Measurements from ENCODE around the gene FBXL16.
"Not testable (repeated sequence)": the region's sequence is repeated elsewhere in the genome, so short reads cannot be mapped to it uniquely, and the experiment has no call there.

FBXL16 gene

DNA sequence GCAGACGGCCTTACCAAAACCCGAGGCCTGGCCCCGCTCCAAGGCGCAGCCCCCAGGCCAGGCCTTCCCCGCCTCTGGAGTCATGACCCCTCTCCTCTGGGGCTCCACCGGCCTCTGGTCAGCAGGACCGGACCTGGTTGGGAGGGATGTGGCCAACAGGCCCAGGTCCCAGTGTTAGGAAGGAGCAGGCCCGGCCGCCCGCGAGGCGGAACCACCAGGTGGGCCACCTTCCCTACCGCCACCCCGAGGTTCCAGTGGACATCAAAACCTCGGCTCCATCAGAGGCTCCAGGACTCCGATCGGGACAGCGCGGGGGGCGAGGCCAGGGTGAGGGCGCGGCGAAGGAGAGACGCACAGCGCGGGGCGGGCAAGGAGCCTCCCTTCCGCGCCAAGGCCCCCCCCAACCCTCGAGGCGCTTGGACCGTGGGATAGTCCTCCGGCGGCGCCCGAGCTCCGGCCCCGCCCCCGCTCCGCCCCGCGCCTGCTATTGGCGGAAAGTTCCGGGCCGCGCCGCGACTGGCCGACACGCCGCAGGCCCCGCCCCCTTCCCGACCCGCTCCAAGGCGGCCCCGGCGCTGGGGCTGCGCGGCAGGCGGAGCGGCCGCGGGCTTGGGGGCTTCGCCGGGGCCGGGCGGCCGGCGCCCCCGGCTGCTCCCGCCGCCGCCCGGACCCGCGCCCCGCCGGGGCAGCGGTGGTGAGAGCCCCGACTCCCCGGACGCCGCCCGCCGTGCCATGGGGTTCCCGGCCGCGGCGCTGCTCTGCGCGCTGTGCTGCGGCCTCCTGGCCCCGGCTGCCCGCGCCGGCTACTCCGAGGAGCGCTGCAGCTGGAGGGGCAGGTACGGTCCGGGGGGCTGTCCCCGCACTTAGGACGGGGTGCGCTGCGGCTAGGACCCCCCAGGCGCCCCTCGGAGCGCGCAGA lies 9.2 kb upstream of the FBXL16 start, which contains the start of gene METRN:
Gene METRN (plus strand): TSS at position 561 of the 919 bp plus-strand sequence. CDS start 172 bp downstream, at position 733.
- peak within 1 kb of the TSS; percentile 66 for H2AFZ ChIP-seq (ENCODE audit: low read length, unreplicated experiment)

DNA sequence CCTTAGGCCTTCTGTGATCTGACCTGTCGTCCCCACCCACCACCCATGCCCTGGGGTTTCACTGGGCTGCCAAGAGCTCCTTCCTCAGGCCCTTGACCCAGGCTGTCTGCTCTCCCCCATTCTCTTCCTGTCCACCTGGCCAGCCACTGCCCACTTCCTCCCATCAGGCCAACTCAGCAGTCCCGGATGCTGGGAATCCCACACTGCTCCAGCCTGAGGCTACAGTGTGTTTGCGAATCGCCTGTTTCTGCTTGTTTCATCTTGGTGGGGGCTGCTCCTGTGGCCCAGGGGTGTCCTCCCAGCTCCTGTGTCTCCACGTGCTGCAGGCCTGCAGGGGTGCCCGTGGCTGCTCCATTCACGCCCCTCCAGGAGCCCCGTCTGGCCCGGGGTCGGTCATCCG lies 8.5 kb upstream of the FBXL16 start:
- Histone ChIP-seq H2AFZ (ENCODE audit: low read length, unreplicated experiment) (no peak overlapping the region), H3K27ac (ENCODE audit: low read depth, low read length) (no peak overlapping the region), H3K27me3 (ENCODE audit: insufficient read depth, low read length) (peaks cover 12% of the 10 kb centered on the region), H3K4me1 (ENCODE audit: control insufficient read depth, insufficient read depth, low read length, unreplicated experiment) (peaks cover 19% of the 10 kb centered on the region), H3K36me3 (ENCODE audit: insufficient read depth, low read length) (no peaks in the 10 kb centered on the region), H3K79me2 (ENCODE audit: control insufficient read depth, insufficient read depth, low read length, unreplicated experiment) (no peaks in the 10 kb centered on the region), H3K4me3 (ENCODE audit: low read depth, low read length) (peak overlapping the region; percentile 70)

More for the DNA sequence above, 9.2 kb upstream of the FBXL16 start, which contains the start of gene METRN:
- Histone ChIP-seq H3K36me3 (ENCODE audit: insufficient read depth, low read length) (no peaks in the 10 kb centered on the region), H3K27me3 (ENCODE audit: insufficient read depth, low read length) (peaks cover 12% of the 10 kb centered on the region), H3K4me3 (ENCODE audit: low read depth, low read length) (peak within 1 kb of the TSS; percentile 95), H3K4me1 (ENCODE audit: control insufficient read depth, insufficient read depth, low read length, unreplicated experiment) (peaks cover 17% of the 10 kb centered on the region), H3K27ac (ENCODE audit: low read depth, low read length) (no peak within 1 kb of the TSS), H3K79me2 (ENCODE audit: control insufficient read depth, insufficient read depth, low read length, unreplicated experiment) (no peaks in the 10 kb centered on the region)

DNA sequence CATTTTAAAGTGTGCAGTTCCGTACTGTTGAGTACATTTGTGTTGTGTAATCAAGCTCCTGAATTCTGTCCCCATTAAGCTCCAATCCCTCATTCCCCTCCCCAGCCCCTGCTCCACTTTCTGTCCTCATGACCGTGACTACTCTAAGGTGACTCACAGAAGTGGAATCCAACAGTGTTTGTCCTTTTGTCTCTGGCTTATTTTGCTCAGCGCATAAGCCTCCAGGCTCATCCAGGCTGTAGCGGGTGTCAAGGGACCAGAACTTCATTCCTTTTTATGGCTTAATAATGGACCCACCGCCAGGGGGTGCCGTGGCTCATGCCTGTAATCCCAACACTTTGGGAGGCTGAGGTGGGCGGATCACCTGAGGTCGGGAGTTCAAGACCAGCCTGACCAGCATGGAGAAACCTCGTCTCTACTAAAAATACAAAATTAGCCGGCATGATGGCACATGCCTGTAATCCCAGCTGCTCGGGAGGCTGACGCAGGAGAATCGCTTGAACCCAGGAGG lies 7.2 kb upstream of the FBXL16 start:
- not testable (repeated sequence) for H2AFZ ChIP-seq (ENCODE audit: low read length, unreplicated experiment); H3K36me3 ChIP-seq (ENCODE audit: insufficient read depth, low read length); H3K4me3 ChIP-seq (ENCODE audit: low read depth, low read length); H3K79me2 ChIP-seq (ENCODE audit: control insufficient read depth, insufficient read depth, low read length, unreplicated experiment)
- Histone ChIP-seq H3K27ac (ENCODE audit: low read depth, low read length) (peak overlapping the region; percentile 78), H3K4me1 (ENCODE audit: control insufficient read depth, insufficient read depth, low read length, unreplicated experiment) (peaks cover 19% of the 10 kb centered on the region), H3K27me3 (ENCODE audit: insufficient read depth, low read length) (peaks cover 20% of the 10 kb centered on the region)

DNA sequence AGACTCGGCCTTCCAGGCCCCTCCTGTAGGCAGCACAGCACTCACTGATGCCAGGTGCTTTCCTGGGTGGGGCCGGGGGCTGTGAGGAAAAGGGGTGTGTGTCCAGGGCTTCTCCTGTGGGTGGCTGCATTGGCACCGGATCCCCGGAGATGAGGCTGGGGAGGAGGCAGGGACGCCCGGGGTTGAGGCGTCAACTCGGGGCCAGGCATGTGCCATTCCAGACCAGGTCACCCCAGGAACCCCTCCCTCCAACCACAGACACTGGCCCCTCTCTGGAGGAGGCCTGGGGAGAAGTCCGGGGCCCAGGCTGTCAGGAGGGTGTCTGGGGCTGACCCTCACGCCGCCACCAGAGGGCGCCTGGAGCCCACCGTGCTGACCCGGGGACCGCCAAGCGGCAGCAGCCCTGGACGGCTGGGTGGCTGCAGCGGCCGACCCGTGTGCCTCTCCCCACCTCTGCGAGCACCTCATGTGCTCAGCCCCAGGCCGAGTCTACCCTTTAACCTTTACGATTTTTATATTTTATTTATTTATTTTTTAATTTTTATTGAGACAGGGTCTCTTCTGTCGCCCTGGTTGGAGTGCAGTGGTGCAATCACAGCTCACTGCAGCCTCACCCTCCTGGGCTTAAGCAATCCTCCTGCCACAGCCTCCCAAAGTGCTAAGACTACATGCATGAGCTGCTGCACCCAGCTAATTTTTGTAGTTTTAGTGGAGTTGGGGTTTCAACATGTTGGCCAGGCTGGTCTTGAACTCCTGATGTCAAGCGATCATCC lies 6.1 kb upstream of the FBXL16 start:
- no peak overlapping the region for H3K4me3 ChIP-seq (ENCODE audit: low read depth, low read length)
- H3K27ac ChIP-seq (ENCODE audit: low read depth, low read length): no peak overlapping the region
- H3K27me3 ChIP-seq (ENCODE audit: insufficient read depth, low read length): peaks cover 29% of the 10 kb centered on the region
- no peaks in the 10 kb centered on the region for H3K36me3 ChIP-seq (ENCODE audit: insufficient read depth, low read length)
- peaks cover 19% of the 10 kb centered on the region for H3K4me1 ChIP-seq (ENCODE audit: control insufficient read depth, insufficient read depth, low read length, unreplicated experiment)
- no peaks in the 10 kb centered on the region for H3K79me2 ChIP-seq (ENCODE audit: control insufficient read depth, insufficient read depth, low read length, unreplicated experiment)
- H2AFZ ChIP-seq (ENCODE audit: low read length, unreplicated experiment): no peak overlapping the region

DNA sequence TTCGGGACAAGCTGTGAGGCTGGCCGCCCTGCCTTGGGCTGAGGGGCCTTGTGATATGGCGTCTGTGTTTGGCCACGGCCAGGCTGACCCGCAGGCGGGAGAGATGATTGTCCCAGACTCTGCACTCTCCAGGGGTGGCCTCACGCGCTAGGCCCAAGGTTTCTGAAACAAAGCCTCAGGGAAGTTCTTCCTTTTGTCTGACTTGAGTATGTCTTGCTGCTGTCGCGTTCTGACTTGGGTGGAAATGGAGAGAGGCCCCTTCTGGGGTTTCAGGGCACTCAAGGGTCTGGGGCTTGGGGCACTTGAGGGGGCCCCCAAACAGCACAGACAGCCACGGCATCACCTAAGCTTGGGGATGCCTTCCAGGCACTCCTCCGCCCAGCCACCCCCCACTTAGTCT lies 5.5 kb upstream of the FBXL16 start:
- Histone ChIP-seq H3K4me1 (ENCODE audit: control insufficient read depth, insufficient read depth, low read length, unreplicated experiment) (peaks cover 14% of the 10 kb centered on the region), H3K79me2 (ENCODE audit: control insufficient read depth, insufficient read depth, low read length, unreplicated experiment) (no peaks in the 10 kb centered on the region), H2AFZ (ENCODE audit: low read length, unreplicated experiment) (no peak overlapping the region), H3K27ac (ENCODE audit: low read depth, low read length) (no peak overlapping the region), H3K27me3 (ENCODE audit: insufficient read depth, low read length) (peaks cover 35% of the 10 kb centered on the region), H3K4me3 (ENCODE audit: low read depth, low read length) (no peak overlapping the region), H3K36me3 (ENCODE audit: insufficient read depth, low read length) (no peaks in the 10 kb centered on the region)

DNA sequence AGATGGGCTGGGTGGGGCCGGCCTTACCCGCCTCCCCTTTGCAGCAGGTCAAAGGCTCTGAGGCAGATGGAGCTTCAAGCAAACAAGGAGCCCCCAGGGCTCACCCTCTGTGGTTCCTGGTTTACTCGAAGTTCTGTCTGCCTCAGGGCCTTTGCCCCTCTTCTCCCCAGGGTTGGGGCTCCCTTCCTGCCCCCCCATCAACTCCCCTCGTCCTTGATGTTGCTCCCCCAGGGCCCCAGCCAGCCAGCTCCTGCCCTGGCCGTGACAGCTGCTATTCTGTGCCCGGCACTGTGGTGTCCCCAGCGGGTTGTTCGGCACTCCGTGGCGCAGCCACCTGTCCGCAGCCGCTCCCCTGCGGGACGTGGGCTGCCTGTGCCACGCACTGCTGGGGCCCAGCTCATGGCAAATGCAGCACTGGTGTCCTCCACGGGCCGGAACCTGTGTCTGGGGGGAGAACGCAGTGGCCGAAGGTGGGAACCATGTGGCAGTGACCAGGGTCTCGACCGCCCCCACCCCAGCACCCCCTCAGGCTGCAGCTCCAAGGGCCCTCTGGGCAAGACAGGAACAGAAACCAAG lies 5.0 kb upstream of the FBXL16 start:
- Histone ChIP-seq H3K4me1 (ENCODE audit: control insufficient read depth, insufficient read depth, low read length, unreplicated experiment) (peaks cover 14% of the 10 kb centered on the region), H3K79me2 (ENCODE audit: control insufficient read depth, insufficient read depth, low read length, unreplicated experiment) (no peaks in the 10 kb centered on the region), H3K27ac (ENCODE audit: low read depth, low read length) (no peak overlapping the region), H3K36me3 (ENCODE audit: insufficient read depth, low read length) (no peaks in the 10 kb centered on the region), H3K4me3 (ENCODE audit: low read depth, low read length) (no peak overlapping the region), H2AFZ (ENCODE audit: low read length, unreplicated experiment) (no peak overlapping the region), H3K27me3 (ENCODE audit: insufficient read depth, low read length) (peaks cover 36% of the 10 kb centered on the region)

DNA sequence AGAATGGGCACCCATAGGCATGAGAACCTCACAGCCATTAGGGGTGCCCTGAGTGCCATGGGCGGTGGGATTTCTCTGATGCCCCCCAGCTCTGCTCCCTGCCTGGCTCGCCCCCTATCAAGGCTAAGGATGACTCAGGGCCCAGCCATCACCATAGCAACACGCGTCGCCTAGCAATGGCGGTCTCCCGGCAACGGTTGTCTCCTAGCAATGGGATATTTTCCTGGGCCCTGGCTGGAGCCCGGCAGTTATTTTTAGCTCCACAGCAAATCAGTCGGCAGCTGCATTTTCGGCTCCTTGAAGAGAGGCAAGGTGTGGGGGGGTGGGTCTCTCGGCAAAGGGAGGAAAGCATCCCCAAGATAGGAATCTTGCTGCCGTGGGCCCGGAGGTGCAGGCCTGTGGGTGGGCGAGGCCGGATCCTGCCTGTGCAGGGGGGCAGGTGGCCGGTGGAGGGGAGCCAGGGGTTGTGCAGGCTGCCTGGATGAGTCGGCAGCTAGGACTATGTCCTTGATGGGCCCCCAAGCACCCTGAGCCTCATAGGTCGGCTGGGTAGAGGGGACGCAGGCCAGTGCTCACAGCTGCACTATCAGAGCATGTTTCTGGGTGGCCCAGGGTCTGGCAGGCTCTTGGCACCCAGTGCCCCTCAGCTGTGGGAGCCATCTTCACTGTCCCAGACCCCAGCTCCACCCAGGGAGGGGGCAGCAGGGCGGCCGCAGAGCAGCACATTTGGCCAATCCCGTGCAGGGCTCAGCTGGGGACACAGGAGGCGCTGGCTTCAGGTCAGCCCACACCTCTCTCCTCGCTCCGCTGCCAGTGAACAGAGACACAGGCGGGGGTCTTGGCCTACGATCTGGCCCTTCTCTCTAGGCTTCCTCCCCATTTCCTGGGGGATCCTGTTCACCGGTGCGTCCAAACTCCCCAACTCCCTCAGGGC lies 4.2 kb upstream of the FBXL16 start:
- Histone ChIP-seq H3K36me3 (ENCODE audit: insufficient read depth, low read length) (no peaks in the 10 kb centered on the region), H3K4me3 (ENCODE audit: low read depth, low read length) (no peak overlapping the region), H3K27me3 (ENCODE audit: insufficient read depth, low read length) (peaks cover 40% of the 10 kb centered on the region), H3K79me2 (ENCODE audit: control insufficient read depth, insufficient read depth, low read length, unreplicated experiment) (no peaks in the 10 kb centered on the region), H2AFZ (ENCODE audit: low read length, unreplicated experiment) (no peak overlapping the region), H3K4me1 (ENCODE audit: control insufficient read depth, insufficient read depth, low read length, unreplicated experiment) (peaks cover 14% of the 10 kb centered on the region), H3K27ac (ENCODE audit: low read depth, low read length) (no peak overlapping the region)

DNA sequence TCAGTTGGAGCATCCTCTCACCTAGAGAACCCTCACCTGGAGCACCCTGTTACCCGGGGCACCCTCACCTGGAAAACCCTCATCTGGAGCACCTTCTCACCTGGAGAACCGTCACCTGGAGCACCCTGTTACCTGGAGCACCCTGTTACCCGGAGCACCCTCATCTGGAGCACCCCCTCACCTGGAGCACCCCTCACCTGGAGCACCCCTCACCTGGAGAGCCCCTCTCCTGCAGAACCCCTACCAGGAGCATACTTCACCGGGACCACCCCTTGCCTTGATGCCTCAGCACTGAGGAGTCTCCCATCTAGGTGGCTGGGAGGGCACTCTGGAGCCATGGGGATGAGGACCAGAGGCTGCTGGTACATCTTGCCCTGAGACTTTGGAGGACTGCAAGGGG lies 3.4 kb upstream of the FBXL16 start:
- Histone ChIP-seq H3K27ac (ENCODE audit: low read depth, low read length) (no peak overlapping the region), H3K79me2 (ENCODE audit: control insufficient read depth, insufficient read depth, low read length, unreplicated experiment) (no peaks in the 10 kb centered on the region), H3K27me3 (ENCODE audit: insufficient read depth, low read length) (peaks cover 48% of the 10 kb centered on the region), H2AFZ (ENCODE audit: low read length, unreplicated experiment) (no peak overlapping the region), H3K36me3 (ENCODE audit: insufficient read depth, low read length) (no peaks in the 10 kb centered on the region), H3K4me1 (ENCODE audit: control insufficient read depth, insufficient read depth, low read length, unreplicated experiment) (peaks cover 10% of the 10 kb centered on the region), H3K4me3 (ENCODE audit: low read depth, low read length) (no peak overlapping the region)

DNA sequence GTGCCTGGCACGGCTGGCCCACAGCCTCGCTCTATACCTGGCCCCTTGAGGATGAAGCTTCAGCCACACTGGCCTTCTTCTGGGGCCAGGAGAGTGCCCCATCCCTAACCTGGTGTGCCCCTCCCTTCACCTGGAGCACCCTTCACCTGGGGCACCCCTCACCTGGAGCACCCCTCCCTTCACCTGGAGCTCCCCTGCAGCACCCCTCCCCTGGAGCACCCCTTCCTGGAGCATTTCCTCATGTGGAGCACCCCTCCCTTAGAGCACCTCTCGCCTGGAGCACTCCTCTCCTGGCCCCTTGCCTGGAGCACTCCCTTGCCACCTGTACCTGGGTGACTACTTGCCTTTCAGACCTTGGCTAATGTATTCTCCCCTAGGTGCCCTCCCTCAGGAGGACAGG lies 2.4 kb upstream of the FBXL16 start:
- H2AFZ ChIP-seq (ENCODE audit: low read length, unreplicated experiment): no peak overlapping the region
- peaks cover 10% of the 10 kb centered on the region for H3K4me1 ChIP-seq (ENCODE audit: control insufficient read depth, insufficient read depth, low read length, unreplicated experiment)
- no peak overlapping the region for H3K4me3 ChIP-seq (ENCODE audit: low read depth, low read length)
- no peak overlapping the region for H3K27ac ChIP-seq (ENCODE audit: low read depth, low read length)
- peaks cover 58% of the 10 kb centered on the region for H3K27me3 ChIP-seq (ENCODE audit: insufficient read depth, low read length)
- no peaks in the 10 kb centered on the region for H3K36me3 ChIP-seq (ENCODE audit: insufficient read depth, low read length)
- no peaks in the 10 kb centered on the region for H3K79me2 ChIP-seq (ENCODE audit: control insufficient read depth, insufficient read depth, low read length, unreplicated experiment)
